GM15510 (cell line): ENCODE data around the gene ZNF608.

Experiments used
- POLR2A ChIP-seq: IDR thresholded peaks from 3 replicates; pipeline ENCODE4 v1.6.1; 2011; ENCODE audit warnings: borderline replicate concordance; ENCODE audit not compliant: insufficient read length; ENCODE audit errors: extremely low read depth

Gene ZNF608

GRCh38 chr5:124744170-124744971 is 2.1 kb downstream of the ZNF608 start:
- no peak for TF ChIP-seq POLR2A

GRCh38 chr5:124743602-124744169 is 2.8 kb downstream of the ZNF608 start:
- no peak for TF ChIP-seq POLR2A

GRCh38 chr5:124742983-124743601 is 3.3 kb downstream of the ZNF608 start:
- TF ChIP-seq POLR2A = no peak

- TF ChIP-seq POLR2A = no peak
Observed at GRCh38 chr5:124742521-124742920, 3.9 kb downstream of the ZNF608 start.

- TF ChIP-seq POLR2A = no peak
Observed at GRCh38 chr5:124741711-124742496, 4.5 kb downstream of the ZNF608 start.

GRCh38 chr5:124740991-124741583 is 5.4 kb downstream of the ZNF608 start:
- TF ChIP-seq POLR2A = no peak

- TF ChIP-seq POLR2A = no peak
Observed at GRCh38 chr5:124740071-124740470, 6.4 kb downstream of the ZNF608 start.

GRCh38 chr5:124739634-124740025 is 6.8 kb downstream of the ZNF608 start:
- no peak for TF ChIP-seq POLR2A

GRCh38 chr5:124738681-124739633 is 7.5 kb downstream of the ZNF608 start:
- TF ChIP-seq POLR2A = no peak

- TF ChIP-seq POLR2A = no peak
Observed at GRCh38 chr5:124737651-124738050, 8.8 kb downstream of the ZNF608 start.

- TF ChIP-seq POLR2A = no peak
Observed at GRCh38 chr5:124736805-124737188, 9.6 kb downstream of the ZNF608 start.

- TF ChIP-seq POLR2A = no peak
Observed at GRCh38 chr5:124736082-124736804, 10.2 kb downstream of the ZNF608 start.

GRCh38 chr5:124735169-124735858 is 11.1 kb downstream of the ZNF608 start:
- TF ChIP-seq POLR2A = no peak

GRCh38 chr5:124734574-124735168 is 11.8 kb downstream of the ZNF608 start:
- TF ChIP-seq POLR2A = no peak
